NB4 (cell line): ENCODE results near the gene KIF16B.
"Not testable (repeated sequence)": the region's sequence is repeated elsewhere in the genome, so short reads cannot be mapped to it uniquely, and the experiment has no call there.

Experiments
- DNase-seq: peaks from one replicate; pipeline ENCODE4 v3.0.0; 2010; ENCODE audit warnings: low read depth
- H3K4me3 ChIP-seq: one replicate; pipeline ENCODE4 v1.5.1; 2011; ENCODE audit warnings: mild to moderate bottlenecking, low read depth, low read length, moderate library complexity
- MYC ChIP-seq: IDR thresholded peaks from 2 replicates; pipeline ENCODE4 v1.6.1; 2011; ENCODE audit warnings: low read depth, low read length
- POLR2A ChIP-seq: IDR thresholded peaks from 2 replicates; pipeline ENCODE4 v1.6.1; 2011; ENCODE audit warnings: mild to moderate bottlenecking; ENCODE audit not compliant: insufficient read length; ENCODE audit errors: extremely low read depth
- TF ChIP-seq, protein P1 (sequence below): IDR thresholded peaks from one replicate; pipeline ENCODE4 v1.5.1; 2012; ENCODE audit warnings: low read depth, low read length
- TF ChIP-seq, protein P2 (sequence below): IDR thresholded peaks from 2 replicates; pipeline ENCODE4 v1.6.1; 2011; ENCODE audit warnings: low read depth, low read length

The KIF16B gene

DNA sequence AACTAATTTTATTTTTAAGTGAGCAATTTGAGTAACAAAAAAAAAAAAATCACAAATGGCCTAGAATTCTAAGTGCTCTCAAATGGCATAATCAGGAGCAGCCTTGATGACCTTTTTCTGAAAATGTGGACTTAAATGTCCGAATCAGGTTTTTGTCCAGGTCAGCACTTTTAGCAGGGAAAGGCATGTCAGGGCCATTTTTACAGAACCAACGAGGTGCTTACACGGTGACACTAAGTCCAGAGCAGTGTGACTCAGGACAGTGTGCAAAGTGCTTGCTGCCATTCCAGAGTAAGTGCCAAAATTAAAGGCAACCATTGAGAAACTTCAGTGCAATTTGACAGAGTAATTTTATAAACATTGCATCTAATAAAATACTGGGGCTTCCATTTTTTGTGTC is 127.8 kb downstream of the KIF16B start:
- DNase-seq = no peak
- TF ChIP-seq POLR2A = no peak
- TF ChIP-seq, protein P1, sequence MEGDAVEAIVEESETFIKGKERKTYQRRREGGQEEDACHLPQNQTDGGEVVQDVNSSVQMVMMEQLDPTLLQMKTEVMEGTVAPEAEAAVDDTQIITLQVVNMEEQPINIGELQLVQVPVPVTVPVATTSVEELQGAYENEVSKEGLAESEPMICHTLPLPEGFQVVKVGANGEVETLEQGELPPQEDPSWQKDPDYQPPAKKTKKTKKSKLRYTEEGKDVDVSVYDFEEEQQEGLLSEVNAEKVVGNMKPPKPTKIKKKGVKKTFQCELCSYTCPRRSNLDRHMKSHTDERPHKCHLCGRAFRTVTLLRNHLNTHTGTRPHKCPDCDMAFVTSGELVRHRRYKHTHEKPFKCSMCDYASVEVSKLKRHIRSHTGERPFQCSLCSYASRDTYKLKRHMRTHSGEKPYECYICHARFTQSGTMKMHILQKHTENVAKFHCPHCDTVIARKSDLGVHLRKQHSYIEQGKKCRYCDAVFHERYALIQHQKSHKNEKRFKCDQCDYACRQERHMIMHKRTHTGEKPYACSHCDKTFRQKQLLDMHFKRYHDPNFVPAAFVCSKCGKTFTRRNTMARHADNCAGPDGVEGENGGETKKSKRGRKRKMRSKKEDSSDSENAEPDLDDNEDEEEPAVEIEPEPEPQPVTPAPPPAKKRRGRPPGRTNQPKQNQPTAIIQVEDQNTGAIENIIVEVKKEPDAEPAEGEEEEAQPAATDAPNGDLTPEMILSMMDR = no peak
- no peak overlapping the region for H3K4me3 ChIP-seq

DNA sequence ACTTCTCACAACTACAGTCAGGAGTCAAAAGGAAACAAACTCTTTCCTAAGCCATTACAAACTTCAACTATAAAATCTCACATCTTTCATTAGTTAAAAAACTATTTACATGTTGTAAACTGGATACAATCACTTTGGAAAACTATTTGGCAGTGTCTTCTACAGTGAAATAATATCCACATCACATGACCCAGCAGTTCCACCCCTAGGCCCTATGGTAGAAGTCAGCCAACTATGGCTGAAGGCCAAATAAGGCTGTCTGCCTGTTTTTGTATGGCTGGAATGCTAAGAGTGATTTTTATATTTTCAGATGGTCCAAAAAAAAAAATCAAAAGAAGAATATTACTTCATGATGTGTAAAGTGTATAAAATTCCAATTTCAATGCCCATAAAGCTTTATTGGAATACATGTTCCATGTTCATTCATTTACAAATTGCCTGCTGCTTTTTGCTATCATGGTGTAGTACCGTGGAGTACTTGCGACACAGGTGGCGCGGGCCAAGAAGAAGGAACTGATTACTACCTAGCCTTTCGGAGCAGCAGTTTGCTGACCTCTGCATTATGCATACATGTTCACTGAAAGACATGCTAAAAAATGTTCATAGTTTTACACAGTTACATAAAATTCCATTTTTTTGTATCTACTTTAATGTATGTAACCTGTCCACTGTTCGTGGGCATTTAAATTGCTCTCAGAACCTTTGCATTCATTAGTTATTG is 129.0 kb downstream of the KIF16B start:
- TF ChIP-seq, protein P1 = no peak
- TF ChIP-seq MYC = no peak
- TF ChIP-seq POLR2A = no peak
- TF ChIP-seq, protein P2, sequence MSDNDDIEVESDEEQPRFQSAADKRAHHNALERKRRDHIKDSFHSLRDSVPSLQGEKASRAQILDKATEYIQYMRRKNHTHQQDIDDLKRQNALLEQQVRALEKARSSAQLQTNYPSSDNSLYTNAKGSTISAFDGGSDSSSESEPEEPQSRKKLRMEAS = no peak
- DNase-seq = no peak
- H3K4me3 ChIP-seq = no peak overlapping the region

DNA sequence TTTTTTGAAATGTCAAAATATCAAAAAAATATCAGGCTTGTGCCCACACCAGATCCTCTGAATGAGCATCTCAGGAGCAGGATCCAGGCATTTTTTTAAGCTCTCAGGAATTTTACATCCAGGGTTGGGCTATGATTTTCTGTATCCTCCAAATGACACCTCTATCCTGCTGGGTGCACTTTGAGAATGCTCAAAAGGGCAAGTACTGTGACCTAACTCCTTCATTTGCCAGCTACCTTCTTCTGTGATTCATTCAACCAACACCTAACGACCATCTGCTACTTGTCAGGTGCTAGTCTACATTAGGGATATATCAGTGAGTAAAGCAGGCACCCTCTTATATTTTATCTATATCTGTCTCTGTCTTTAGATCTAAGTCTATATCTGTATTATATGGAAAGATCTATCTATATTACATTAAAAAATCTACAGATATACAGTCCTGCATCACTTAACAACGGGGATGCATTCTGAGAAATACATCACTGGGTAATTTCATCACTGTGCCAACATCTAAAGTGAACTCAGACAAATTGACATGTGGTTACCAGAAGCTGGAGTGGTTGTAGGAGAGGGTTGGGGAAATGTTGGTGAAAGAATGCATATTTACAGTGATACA is 131.6 kb downstream of the KIF16B start:
- no peak for DNase-seq

DNA sequence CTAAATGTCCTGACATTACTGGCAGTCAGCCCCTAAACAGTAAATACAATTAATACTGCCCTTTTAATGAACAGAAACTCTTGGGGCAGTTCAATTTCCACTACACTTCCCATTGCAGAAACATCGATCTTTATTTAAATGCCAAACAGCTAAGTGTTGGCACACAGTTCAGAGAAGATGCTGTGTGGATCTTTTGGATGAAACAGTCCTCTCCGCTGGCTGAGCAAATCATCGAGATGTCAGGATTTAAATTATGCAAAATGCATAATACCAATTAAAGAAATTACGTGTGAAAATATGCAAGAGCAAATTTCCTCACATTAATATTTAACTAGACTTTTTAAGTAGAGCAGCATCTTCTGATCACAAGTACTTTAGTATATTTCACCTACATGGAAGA is 132.6 kb downstream of the KIF16B start:
- no peak for DNase-seq
- TF ChIP-seq, protein P1 = no peak
- TF ChIP-seq POLR2A (no peak), MYC (no peak)
- TF ChIP-seq, protein P2 = no peak
- H3K4me3 ChIP-seq = no peak overlapping the region

More for the DNA sequence above, 131.6 kb downstream of the KIF16B start:
- TF ChIP-seq, protein P1 = no peak
- H3K4me3 ChIP-seq = no peak overlapping the region

DNA sequence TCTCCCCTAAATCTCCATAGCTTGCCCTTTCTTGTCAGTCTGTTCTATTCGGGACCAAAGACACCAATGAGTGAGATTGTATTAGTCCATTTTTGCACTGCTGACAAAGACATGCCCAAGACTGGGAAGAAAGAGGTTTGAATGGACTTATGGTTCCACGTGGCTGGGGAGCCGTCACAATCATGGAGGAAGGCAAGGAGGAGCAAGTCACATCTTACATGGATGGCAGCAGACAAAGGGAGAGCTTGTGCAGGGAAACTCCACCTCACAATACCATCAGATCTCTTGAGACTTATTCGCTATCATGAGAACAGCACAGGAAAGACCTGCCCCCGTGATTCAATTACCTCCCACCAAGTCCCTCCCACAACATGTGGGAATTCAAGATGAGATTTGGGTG is 133.7 kb downstream of the KIF16B start:
- not testable (repeated sequence) for H3K4me3 ChIP-seq, DNase-seq

- TF ChIP-seq, protein P2 = no peak
- TF ChIP-seq POLR2A = no peak
- TF ChIP-seq, protein P1 = no peak
- H3K4me3 ChIP-seq = no peak overlapping the region
- no peak for DNase-seq
Observed at GRCh38 chr20:16438100-16438499, 135.1 kb downstream of the KIF16B start.
